ENCODE measurements around the gene MAPK8.
"Not testable (repeated sequence)": the region's sequence is repeated elsewhere in the genome, so short reads cannot be mapped to it uniquely, and the experiment has no call there.

The MAPK8 gene

DNA sequence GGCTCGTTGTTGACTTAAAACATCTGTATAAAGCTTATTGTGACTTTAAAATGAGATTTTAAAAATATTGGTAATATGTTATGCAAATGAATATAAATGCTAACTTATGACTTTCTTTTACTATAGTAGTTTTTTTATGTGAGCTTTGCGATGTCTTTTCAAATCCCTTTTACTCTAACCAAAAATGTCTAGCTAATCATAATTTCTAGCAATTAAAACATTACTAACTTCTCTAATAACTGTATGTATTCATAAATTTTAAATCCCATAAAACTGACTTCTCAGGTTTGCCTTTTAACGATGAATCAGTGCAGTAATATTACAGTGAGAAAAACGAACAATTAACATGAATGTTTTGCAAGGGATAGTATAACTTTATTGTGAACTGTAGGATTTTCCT, 113.2 kb downstream of the MAPK8 start:
- 100% methylated on average over 3 of the region's 4 CpGs for WGBS
- Histone ChIP-seq H3K9ac (ENCODE audit: low read depth, low read length) (no peak overlapping the region), H3K27me3 (ENCODE audit: insufficient read depth, low read length) (no peaks in the 10 kb centered on the region), H3K27ac (ENCODE audit: low read depth, low read length) (no peak overlapping the region), H3K4me1 (ENCODE audit: insufficient read depth, low read length) (no peaks in the 10 kb centered on the region), H3K9me3 (ENCODE audit: insufficient read depth, low read depth, low read length) (no peaks in the 10 kb centered on the region), H3K4me3 (ENCODE audit: low read length) (no peak overlapping the region), H3K36me3 (ENCODE audit: insufficient read depth, low read length) (0 out of 2 replicates have a peak, but pooled peaks cover 3% of the 10 kb centered on the region)

DNA sequence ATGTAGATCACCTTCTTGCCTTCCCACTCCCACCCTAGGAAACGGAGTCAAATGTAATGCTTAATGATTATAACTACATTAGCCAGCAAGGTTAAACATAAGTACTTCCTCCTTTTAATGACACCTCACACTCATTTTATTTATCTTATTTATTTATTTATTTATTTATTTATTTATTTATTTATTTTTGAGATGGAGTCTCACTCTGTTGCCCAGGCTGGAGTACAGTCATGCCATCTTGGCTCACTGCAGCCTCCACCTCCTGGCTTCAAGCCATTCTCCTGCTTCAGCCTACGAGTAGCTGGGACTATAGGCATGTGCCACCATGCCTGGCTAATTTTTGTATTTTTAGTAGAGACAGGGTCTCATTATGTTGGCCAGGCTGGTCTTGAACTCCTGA, 115.4 kb downstream of the MAPK8 start:
- peaks cover 13% of the 10 kb centered on the region for H3K36me3 ChIP-seq (ENCODE audit: insufficient read depth, low read length)
- not testable (repeated sequence) for H3K27me3 ChIP-seq (ENCODE audit: insufficient read depth, low read length); H3K4me3 ChIP-seq (ENCODE audit: low read length); H3K27ac ChIP-seq (ENCODE audit: low read depth, low read length); H3K9me3 ChIP-seq (ENCODE audit: insufficient read depth, low read depth, low read length); H3K4me1 ChIP-seq (ENCODE audit: insufficient read depth, low read length); H3K9ac ChIP-seq (ENCODE audit: low read depth, low read length)
- 100% methylated on average over 1 of the region's 2 CpGs for WGBS

DNA sequence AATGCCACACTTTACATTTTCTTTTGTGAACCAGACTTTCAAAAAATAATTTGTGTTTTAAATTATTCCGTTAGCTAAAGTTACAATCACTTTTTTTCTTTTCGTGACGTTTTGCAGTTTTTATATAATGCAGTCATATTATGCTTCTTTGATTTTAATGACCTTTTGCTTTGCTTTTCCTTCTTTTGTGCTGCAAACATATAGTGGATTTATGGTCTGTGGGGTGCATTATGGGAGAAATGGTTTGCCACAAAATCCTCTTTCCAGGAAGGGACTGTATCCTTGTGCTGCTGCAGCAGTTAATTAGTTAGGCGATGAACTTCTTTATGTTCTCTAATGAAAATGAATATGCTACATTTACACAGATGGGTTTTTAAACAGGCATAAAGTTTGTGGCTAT, 117.4 kb downstream of the MAPK8 start:
- WGBS = 96% methylated on average over 4 of the region's 4 CpGs
- peaks cover 25% of the 10 kb centered on the region for H3K36me3 ChIP-seq (ENCODE audit: insufficient read depth, low read length)
- H3K27ac ChIP-seq (ENCODE audit: low read depth, low read length) = no peak overlapping the region
- no peaks in the 10 kb centered on the region for H3K4me1 ChIP-seq (ENCODE audit: insufficient read depth, low read length)
- H3K27me3 ChIP-seq (ENCODE audit: insufficient read depth, low read length) = no peaks in the 10 kb centered on the region
- no peak overlapping the region for H3K4me3 ChIP-seq (ENCODE audit: low read length)
- H3K9me3 ChIP-seq (ENCODE audit: insufficient read depth, low read depth, low read length) = no peaks in the 10 kb centered on the region
- H3K9ac ChIP-seq (ENCODE audit: low read depth, low read length) = no peak overlapping the region

DNA sequence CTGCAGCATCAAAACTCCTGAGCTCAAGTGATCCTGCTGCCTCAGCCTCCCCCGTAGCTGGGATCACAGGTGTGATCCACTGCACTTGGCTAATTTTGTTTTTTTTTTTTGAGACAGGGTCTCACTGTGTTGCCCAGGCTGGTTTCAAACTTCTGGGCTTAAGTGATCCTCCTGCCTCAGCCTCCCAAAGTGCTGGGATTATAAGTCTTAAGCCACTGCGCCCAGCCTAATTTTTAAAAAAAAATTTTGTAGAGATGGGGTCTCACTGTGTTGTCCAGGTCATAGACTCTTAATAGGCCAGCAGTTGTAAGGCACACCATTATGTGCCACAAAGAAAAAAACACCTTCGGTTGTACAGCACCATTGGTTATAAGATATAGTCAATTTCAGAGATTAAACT, 122.4 kb downstream of the MAPK8 start:
- WGBS = 98% methylated on average over 3 of the region's 3 CpGs

DNA sequence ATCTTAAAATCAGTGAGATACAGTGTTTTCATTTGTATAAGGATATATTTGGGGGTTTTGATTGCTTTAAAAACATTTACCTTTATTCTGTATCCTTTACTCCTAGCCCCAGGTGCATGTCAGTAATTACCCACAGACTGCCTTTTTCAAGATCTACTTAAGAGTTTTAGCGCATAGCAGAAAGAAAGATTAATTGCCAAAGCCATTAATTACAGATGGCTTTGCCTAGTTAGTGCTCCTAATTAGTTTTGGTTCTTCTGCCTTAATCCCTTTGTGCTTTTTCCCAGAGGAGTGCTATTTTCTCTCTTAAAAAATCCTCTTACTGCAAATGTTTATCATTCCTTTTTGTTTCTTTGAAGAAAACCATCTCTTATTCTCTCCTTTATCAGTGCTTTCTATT, 122.8 kb downstream of the MAPK8 start:
- H3K9ac ChIP-seq (ENCODE audit: low read depth, low read length) = no peak overlapping the region
- no peak overlapping the region for H3K4me3 ChIP-seq (ENCODE audit: low read length)
- H3K27ac ChIP-seq (ENCODE audit: low read depth, low read length) = no peak overlapping the region
- no peaks in the 10 kb centered on the region for H3K9me3 ChIP-seq (ENCODE audit: insufficient read depth, low read depth, low read length)
- H3K27me3 ChIP-seq (ENCODE audit: insufficient read depth, low read length) = no peaks in the 10 kb centered on the region
- H3K36me3 ChIP-seq (ENCODE audit: insufficient read depth, low read length) = peaks cover 54% of the 10 kb centered on the region
- no peaks in the 10 kb centered on the region for H3K4me1 ChIP-seq (ENCODE audit: insufficient read depth, low read length)
- WGBS = 100% methylated on average over 1 of the region's 1 CpG

More for the DNA sequence above, 122.4 kb downstream of the MAPK8 start:
- H3K9ac ChIP-seq (ENCODE audit: low read depth, low read length) = no peak overlapping the region
- H3K27me3 ChIP-seq (ENCODE audit: insufficient read depth, low read length) = no peaks in the 10 kb centered on the region
- H3K4me1 ChIP-seq (ENCODE audit: insufficient read depth, low read length) = no peaks in the 10 kb centered on the region
- H3K27ac ChIP-seq (ENCODE audit: low read depth, low read length) = no peak overlapping the region
- H3K9me3 ChIP-seq (ENCODE audit: insufficient read depth, low read depth, low read length) = no peaks in the 10 kb centered on the region
- H3K4me3 ChIP-seq (ENCODE audit: low read length) = no peak overlapping the region
- H3K36me3 ChIP-seq (ENCODE audit: insufficient read depth, low read length) = peaks cover 53% of the 10 kb centered on the region

DNA sequence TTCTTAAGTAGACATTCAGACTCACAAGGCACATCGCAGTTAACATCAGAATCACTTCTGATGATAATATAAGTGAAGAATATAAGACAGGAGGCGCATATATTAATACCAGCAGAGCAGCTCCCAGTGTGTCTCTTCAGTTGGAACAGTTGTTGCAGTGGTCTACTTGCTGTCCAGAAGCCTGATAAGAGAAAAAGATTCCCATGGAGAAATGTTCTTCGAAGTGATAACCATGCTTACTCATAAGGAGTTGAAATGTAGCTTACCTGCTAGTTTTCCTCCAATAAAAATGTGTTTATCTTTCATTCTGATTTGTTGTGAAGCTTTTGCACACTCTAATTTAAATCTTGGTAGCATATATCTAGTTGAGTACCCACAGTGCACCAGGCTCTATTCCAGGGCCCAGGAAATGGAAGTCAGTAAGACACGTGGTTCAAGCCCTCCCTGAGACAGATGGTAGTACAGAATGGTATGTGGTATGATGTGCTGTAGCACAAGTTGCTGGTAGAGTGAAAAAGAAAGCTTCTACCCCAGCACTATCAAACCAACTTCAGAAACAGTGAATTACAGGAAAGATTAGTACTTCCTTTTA, 124.0 kb downstream of the MAPK8 start:
- no peak overlapping the region for H3K4me3 ChIP-seq (ENCODE audit: low read length)
- H3K27ac ChIP-seq (ENCODE audit: low read depth, low read length) = no peak overlapping the region
- H3K9me3 ChIP-seq (ENCODE audit: insufficient read depth, low read depth, low read length) = no peaks in the 10 kb centered on the region
- peaks cover 60% of the 10 kb centered on the region for H3K36me3 ChIP-seq (ENCODE audit: insufficient read depth, low read length)
- no peaks in the 10 kb centered on the region for H3K4me1 ChIP-seq (ENCODE audit: insufficient read depth, low read length)
- WGBS = 91% methylated on average over 3 of the region's 4 CpGs
- no peaks in the 10 kb centered on the region for H3K27me3 ChIP-seq (ENCODE audit: insufficient read depth, low read length)
- no peak overlapping the region for H3K9ac ChIP-seq (ENCODE audit: low read depth, low read length)

DNA sequence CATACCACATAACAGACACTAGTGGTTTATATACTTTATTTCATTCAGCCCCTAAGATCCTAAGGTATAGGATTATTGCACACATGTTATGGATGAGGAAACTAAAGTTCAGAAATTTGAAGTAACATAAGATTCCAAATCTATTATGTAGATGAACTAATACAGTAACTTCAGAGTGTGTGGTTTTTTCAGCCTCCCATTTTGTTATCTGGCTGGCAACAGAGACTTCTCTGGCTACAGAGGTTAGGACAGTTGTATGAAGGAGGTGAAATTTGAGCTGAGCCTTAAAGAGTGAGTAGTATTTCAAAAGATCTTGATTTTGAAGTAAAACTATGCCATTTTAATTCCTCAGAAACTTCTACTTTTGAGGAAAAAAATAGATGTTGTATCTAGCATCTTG, 125.4 kb downstream of the MAPK8 start:
- no peak overlapping the region for H3K27ac ChIP-seq (ENCODE audit: low read depth, low read length)
- H3K9ac ChIP-seq (ENCODE audit: low read depth, low read length) = no peak overlapping the region
- H3K27me3 ChIP-seq (ENCODE audit: insufficient read depth, low read length) = no peaks in the 10 kb centered on the region
- H3K9me3 ChIP-seq (ENCODE audit: insufficient read depth, low read depth, low read length) = no peaks in the 10 kb centered on the region
- H3K4me1 ChIP-seq (ENCODE audit: insufficient read depth, low read length) = no peaks in the 10 kb centered on the region
- H3K36me3 ChIP-seq (ENCODE audit: insufficient read depth, low read length) = peaks cover 61% of the 10 kb centered on the region
- H3K4me3 ChIP-seq (ENCODE audit: low read length) = no peak overlapping the region

DNA sequence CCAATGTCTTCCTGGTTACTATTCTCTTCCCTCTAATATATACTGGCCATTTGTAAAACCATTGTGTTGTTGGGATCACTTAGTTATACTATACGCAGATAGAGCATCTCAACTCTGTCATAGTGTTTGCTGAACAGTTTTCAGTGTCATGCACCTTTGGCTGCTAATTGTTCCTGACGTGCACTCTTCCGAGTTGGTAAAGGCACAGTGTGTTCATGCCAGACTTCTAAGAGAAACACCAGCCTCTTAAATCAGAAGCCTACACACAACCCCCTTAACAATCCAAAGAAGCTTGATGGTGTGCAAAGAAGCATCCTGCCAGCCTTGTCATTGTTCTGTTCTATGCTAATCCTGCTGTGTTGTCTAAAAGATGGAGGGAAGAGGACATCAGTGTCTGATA, 131.1 kb downstream of the MAPK8 start:
- no peaks in the 10 kb centered on the region for H3K4me1 ChIP-seq (ENCODE audit: insufficient read depth, low read length)
- H3K27ac ChIP-seq (ENCODE audit: low read depth, low read length) = no peak overlapping the region
- H3K9ac ChIP-seq (ENCODE audit: low read depth, low read length) = no peak overlapping the region
- H3K9me3 ChIP-seq (ENCODE audit: insufficient read depth, low read depth, low read length) = no peaks in the 10 kb centered on the region
- WGBS = 94% methylated on average over 3 of the region's 3 CpGs
- no peak overlapping the region for H3K4me3 ChIP-seq (ENCODE audit: low read length)
- H3K36me3 ChIP-seq (ENCODE audit: insufficient read depth, low read length) = peaks cover 22% of the 10 kb centered on the region
- H3K27me3 ChIP-seq (ENCODE audit: insufficient read depth, low read length) = no peaks in the 10 kb centered on the region

DNA sequence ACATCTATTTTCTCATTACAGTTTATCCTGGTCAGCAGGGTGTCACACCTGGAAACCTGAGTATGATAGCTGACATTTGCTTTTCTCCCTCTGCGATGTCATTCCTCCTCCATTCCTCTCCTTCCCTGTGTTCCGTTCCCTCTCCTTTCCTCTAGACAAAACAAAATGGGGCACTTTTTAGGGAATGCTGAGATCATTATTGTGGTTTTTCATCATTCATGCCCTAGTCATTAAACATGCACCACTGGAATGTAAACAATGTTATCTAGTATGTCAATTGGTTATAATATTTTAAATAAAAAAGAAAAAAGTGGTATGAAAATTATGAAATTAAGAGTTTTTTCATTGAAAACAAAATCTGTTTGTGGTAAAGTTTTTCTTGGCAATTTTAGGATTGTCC, 132.6 kb downstream of the MAPK8 start:
- no peak overlapping the region for H3K27ac ChIP-seq (ENCODE audit: low read depth, low read length)

DNA sequence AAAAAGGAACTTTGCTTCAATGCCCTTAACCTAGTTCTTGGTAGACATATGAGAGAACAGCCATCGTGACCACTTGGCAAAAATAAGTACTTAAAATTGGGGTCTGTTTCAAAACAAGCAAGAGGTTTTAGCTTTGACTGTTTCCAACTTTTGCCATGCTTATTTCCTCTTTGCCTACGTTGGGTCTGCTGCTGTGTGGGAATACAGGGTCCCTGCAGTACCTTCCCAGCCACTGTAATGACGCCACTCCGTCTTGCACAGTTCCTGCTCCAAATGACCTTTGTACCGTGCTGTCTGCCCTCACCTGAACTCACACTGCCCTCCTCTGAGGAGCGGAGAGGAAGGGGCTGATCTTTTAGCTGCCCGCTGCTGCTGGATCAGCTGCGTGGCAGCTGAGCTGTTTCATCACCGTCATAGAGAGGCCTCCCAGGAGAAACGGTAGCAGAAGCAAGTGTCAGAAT, 133.1 kb downstream of the MAPK8 start:
- Histone ChIP-seq H3K36me3 (ENCODE audit: insufficient read depth, low read length) (peaks cover 15% of the 10 kb centered on the region), H3K27me3 (ENCODE audit: insufficient read depth, low read length) (no peaks in the 10 kb centered on the region), H3K27ac (ENCODE audit: low read depth, low read length) (no peak overlapping the region), H3K9me3 (ENCODE audit: insufficient read depth, low read depth, low read length) (no peaks in the 10 kb centered on the region), H3K9ac (ENCODE audit: low read depth, low read length) (no peak overlapping the region), H3K4me3 (ENCODE audit: low read length) (no peak overlapping the region), H3K4me1 (ENCODE audit: insufficient read depth, low read length) (peaks cover 2% of the 10 kb centered on the region; the same call in 1 of the 2 replicates)
- 88% methylated on average over 10 of the region's 10 CpGs for WGBS

More for the DNA sequence above, 132.6 kb downstream of the MAPK8 start:
- Histone ChIP-seq H3K9ac (ENCODE audit: low read depth, low read length) (no peak overlapping the region), H3K27me3 (ENCODE audit: insufficient read depth, low read length) (no peaks in the 10 kb centered on the region), H3K9me3 (ENCODE audit: insufficient read depth, low read depth, low read length) (no peaks in the 10 kb centered on the region), H3K36me3 (ENCODE audit: insufficient read depth, low read length) (peaks cover 19% of the 10 kb centered on the region), H3K4me3 (ENCODE audit: low read length) (no peak overlapping the region), H3K4me1 (ENCODE audit: insufficient read depth, low read length) (no peaks in the 10 kb centered on the region)
- WGBS = 92% methylated on average over 2 of the region's 2 CpGs

DNA sequence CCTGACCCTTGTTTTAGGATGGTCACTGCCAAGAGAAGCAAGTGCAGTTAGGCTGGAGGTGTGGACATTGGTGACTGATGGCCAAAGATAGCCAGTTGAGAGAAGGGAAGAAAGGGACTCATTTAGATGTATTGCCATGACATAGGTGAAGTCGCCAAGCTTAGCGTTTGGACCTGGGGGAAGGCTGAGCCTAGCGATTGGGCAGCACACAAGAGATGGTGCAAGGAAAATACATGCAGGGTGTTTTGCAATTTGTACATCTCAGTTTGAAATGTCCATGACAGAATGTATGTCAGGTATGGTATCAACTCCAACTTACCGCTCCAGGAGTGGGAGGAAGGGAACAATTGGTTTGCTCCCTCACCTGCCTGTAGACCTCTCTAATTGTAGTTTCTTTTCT, 134.3 kb downstream of the MAPK8 start:
- H3K9ac ChIP-seq (ENCODE audit: low read depth, low read length) = no peak overlapping the region
- H3K4me1 ChIP-seq (ENCODE audit: insufficient read depth, low read length) = peaks cover 6% of the 10 kb centered on the region; the same call in 1 of the 2 replicates
- H3K4me3 ChIP-seq (ENCODE audit: low read length) = no peak overlapping the region
- no peak overlapping the region for H3K27ac ChIP-seq (ENCODE audit: low read depth, low read length)
- 95% methylated on average over 4 of the region's 4 CpGs for WGBS
- peaks cover 7% of the 10 kb centered on the region for H3K36me3 ChIP-seq (ENCODE audit: insufficient read depth, low read length)
- no peaks in the 10 kb centered on the region for H3K9me3 ChIP-seq (ENCODE audit: insufficient read depth, low read depth, low read length)
- no peaks in the 10 kb centered on the region for H3K27me3 ChIP-seq (ENCODE audit: insufficient read depth, low read length)
